H9 (cell line): ENCODE measurements around the gene DGCR2. TPM values are rescaled to one million over a fixed set of nuclear protein-coding genes. Genes with fewer than 3 reads are reported as not detected.

Source experiments
- DNase-seq: peaks from one replicate; pipeline ENCODE4 v3.0.0-alpha.2; 2017
- H2AFZ ChIP-seq: one replicate; pipeline ENCODE4 v1.6.1; 2013; ENCODE audit warnings: mild to moderate bottlenecking, low read length, control low read depth, moderate library complexity
- H2AK5ac ChIP-seq: 2 replicates; pipeline ENCODE4 v1.6.1; 2013; ENCODE audit warnings: low read length, control low read depth, mixed read lengths; ENCODE audit not compliant: insufficient read length
- H2BK120ac ChIP-seq: one replicate; pipeline ENCODE4 v1.6.1; 2013; ENCODE audit warnings: low read depth, mild to moderate bottlenecking, low read length, control low read depth, inconsistent platforms; ENCODE audit not compliant: poor library complexity, severe bottlenecking
- H2BK12ac ChIP-seq: 2 replicates; pipeline ENCODE4 v1.6.1; 2013; ENCODE audit warnings: low read length, control low read depth, mixed read lengths, low read depth; ENCODE audit not compliant: insufficient read length
- H2BK15ac ChIP-seq: 2 replicates; pipeline ENCODE4 v1.6.1; 2013; ENCODE audit warnings: low read depth, low read length, control low read depth
- H2BK20ac ChIP-seq: one replicate; pipeline ENCODE4 v1.6.1; 2013; ENCODE audit warnings: low read depth, mild to moderate bottlenecking, low read length, control low read depth, inconsistent platforms; ENCODE audit not compliant: poor library complexity, severe bottlenecking
- H2BK5ac ChIP-seq: 2 replicates; pipeline ENCODE4 v1.6.1; 2013; ENCODE audit warnings: low read length, control low read depth, mixed read lengths; ENCODE audit not compliant: insufficient read length
- H3K14ac ChIP-seq: 2 replicates; pipeline ENCODE4 v1.6.1; 2013; ENCODE audit warnings: low read length, control low read depth; ENCODE audit not compliant: insufficient read depth
- H3K18ac ChIP-seq: 2 replicates; pipeline ENCODE4 v1.6.1; 2013; ENCODE audit warnings: low read depth, mild to moderate bottlenecking, mixed read lengths, low read length, control low read depth; ENCODE audit not compliant: insufficient read length
- H3K23ac ChIP-seq: 2 replicates; pipeline ENCODE4 v1.6.1; 2013; ENCODE audit warnings: low read length, control low read depth, mixed read lengths, low read depth; ENCODE audit not compliant: insufficient read length
- H3K23me2 ChIP-seq: 2 replicates; pipeline ENCODE4 v1.6.1; 2013; ENCODE audit warnings: low read depth, mild to moderate bottlenecking, mixed read lengths, low read length, control low read depth; ENCODE audit not compliant: insufficient read length, poor library complexity, severe bottlenecking
- H3K27ac ChIP-seq: 2 replicates; pipeline ENCODE4 v1.5.1; 2013; ENCODE audit warnings: low read length, control low read depth, mixed read lengths, low read depth; ENCODE audit not compliant: insufficient read length
- H3K27me3 ChIP-seq: 2 replicates; pipeline ENCODE4 v1.6.1; 2013; ENCODE audit warnings: low read length, control low read depth, inconsistent platforms; ENCODE audit not compliant: insufficient read depth
- H3K4ac ChIP-seq: 2 replicates; pipeline ENCODE4 v1.6.1; 2013; ENCODE audit warnings: low read depth, mild to moderate bottlenecking, control low read depth, inconsistent platforms, low read length, moderate library complexity
- H3K4me1 ChIP-seq: 2 replicates; pipeline ENCODE4 v1.6.1; 2013; ENCODE audit warnings: low read length, control low read depth, inconsistent platforms; ENCODE audit not compliant: insufficient read depth
- H3K4me2 ChIP-seq: 2 replicates; pipeline ENCODE4 v1.6.1; 2013; ENCODE audit warnings: low read length, control low read depth, mixed read lengths; ENCODE audit not compliant: insufficient read length, insufficient read depth
- H3K56ac ChIP-seq: 2 replicates; pipeline ENCODE4 v1.6.1; 2013; ENCODE audit warnings: low read depth, mild to moderate bottlenecking, mixed read lengths, low read length, control low read depth; ENCODE audit not compliant: insufficient read length
- H3K79me1 ChIP-seq: 2 replicates; pipeline ENCODE4 v1.6.1; 2013; ENCODE audit warnings: low read depth, mild to moderate bottlenecking, moderate library complexity, low read length, control low read depth, inconsistent platforms; ENCODE audit not compliant: insufficient read depth, poor library complexity, severe bottlenecking
- H3K79me2 ChIP-seq: 2 replicates; pipeline ENCODE4 v1.6.1; 2013; ENCODE audit warnings: low read length, control low read depth, inconsistent platforms; ENCODE audit not compliant: insufficient read depth
- H3K9ac ChIP-seq: 2 replicates; pipeline ENCODE4 v1.6.1; 2013; ENCODE audit warnings: low read length, control low read depth, mixed read lengths; ENCODE audit not compliant: insufficient read length; ENCODE audit errors: extremely low read depth
- H3K9me3 ChIP-seq: one replicate; pipeline ENCODE4 v1.6.1; 2013; ENCODE audit warnings: low read depth, low read length, inconsistent platforms; ENCODE audit not compliant: control insufficient read depth
- H3T11ph ChIP-seq: one replicate; pipeline ENCODE4 v1.6.1; 2013; ENCODE audit warnings: mild to moderate bottlenecking, low read length, control low read depth, inconsistent platforms
- H4K20me1 ChIP-seq: one replicate; pipeline ENCODE4 v1.6.1; 2013; ENCODE audit not compliant: control insufficient read depth, insufficient read length, insufficient read depth
- H4K5ac ChIP-seq: 2 replicates; pipeline ENCODE4 v1.6.1; 2013; ENCODE audit warnings: low read depth, mild to moderate bottlenecking, mixed read lengths, low read length, control low read depth; ENCODE audit not compliant: insufficient read length
- H4K8ac ChIP-seq: replicated peaks from 2 replicates; pipeline ENCODE4 v1.6.1; 2013; ENCODE audit warnings: low read length, control low read depth, mixed read lengths, low read depth; ENCODE audit not compliant: insufficient read length
- H4K91ac ChIP-seq: 2 replicates; pipeline ENCODE4 v1.6.1; 2013; ENCODE audit warnings: low read depth, mild to moderate bottlenecking, moderate library complexity, mixed read lengths, low read length, control low read depth; ENCODE audit not compliant: insufficient read length
- H3K27ac Mint-ChIP-seq, 3 experiments: 2 replicates in 2 of 3; 3 replicates in 1 of 3; pipeline ENCODE4 v1.8.0; 2020 to 2021; ENCODE audit warnings: mixed read lengths in 3 of 3, mild to moderate bottlenecking in 1 of 3, moderate library complexity in 1 of 3
- H3K27me3 Mint-ChIP-seq: 2 replicates; pipeline ENCODE4 v1.8.0; 2021; ENCODE audit warnings: low read depth, mild to moderate bottlenecking, moderate library complexity, mixed read lengths
- H3K36me3 Mint-ChIP-seq, 3 experiments: 2 replicates in 2 of 3; 3 replicates in 1 of 3; pipeline ENCODE4 v1.8.0; 2020 to 2021; ENCODE audit warnings: low read depth in 3 of 3, mixed read lengths in 3 of 3; ENCODE audit not compliant: insufficient read depth in 1 of 3
- H3K4me1 Mint-ChIP-seq, 2 experiments: 2 replicates each; pipeline ENCODE4 v1.8.0; 2020; ENCODE audit warnings: mixed read lengths in 2 of 2
- H3K4me3 Mint-ChIP-seq, 2 experiments: 2 replicates in 1 of 2; 3 replicates in 1 of 2; pipeline ENCODE4 v1.8.0; 2020 to 2021; ENCODE audit warnings: mild to moderate bottlenecking in 2 of 2, mixed read lengths in 2 of 2, moderate library complexity in 1 of 2
- H3K9me3 Mint-ChIP-seq, 2 experiments: 2 replicates in 1 of 2; 3 replicates in 1 of 2; pipeline ENCODE4 v1.8.0; 2020; ENCODE audit warnings: mild to moderate bottlenecking in 2 of 2, mixed read lengths in 2 of 2, moderate library complexity in 1 of 2
- CTCF ChIP-seq: fragments of 200-600 bp; sonication (generic); conservative IDR thresholded peaks from 3 replicates; pipeline ENCODE4 v1.8.0; 2021; ENCODE audit warnings: antibody characterized with exemption, mild to moderate bottlenecking
- WGBS: extraction: QIAGEN DNeasy Blood & Tissue Kit; methylation state at CpG from one replicate; pipeline ENCODE4 v1.1.7; 2013; ENCODE audit warnings: missing lambda C conversion rate, low lambda C conversion rate, mixed read lengths; ENCODE audit not compliant: insufficient read length; ENCODE audit errors: extremely low coverage; 5-methylcytosine and 5-hydroxymethylcytosine counted together
- total RNA-seq: library from RNA; stranded (reverse); gene quantifications from 2 replicates; pipeline ENCODE4 v1.2.1, GENCODE V29; 2021

Gene DGCR2
- total RNA-seq, 1 experiment from 2014 or later: 47.2 TPM

DNA sequence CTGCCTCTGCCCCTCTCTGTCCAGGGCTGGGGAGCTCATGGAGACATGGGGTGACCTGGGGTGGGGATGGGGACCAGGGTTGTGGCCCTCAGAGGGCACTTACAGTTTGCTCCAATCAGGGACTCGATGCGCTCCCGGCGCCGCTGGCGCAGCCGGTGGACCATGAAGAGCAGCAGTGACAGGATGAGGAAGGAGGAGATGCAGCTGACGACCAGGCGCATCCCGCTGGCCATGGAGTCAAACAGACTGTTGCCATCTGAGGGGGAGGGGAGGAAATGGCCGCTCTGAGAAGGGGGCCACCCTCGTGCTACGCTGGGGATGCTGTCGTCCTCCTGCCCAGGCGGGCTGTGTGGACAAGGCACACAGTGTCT, 80.5 kb downstream of the DGCR2 start:
- H3K23me2 ChIP-seq: no peaks in the 10 kb centered on the region
- H3K4me1 Mint-ChIP-seq: peaks cover 0 to 2% of the 10 kb centered on the region in 2 experiments; a peak in 1 of 4 replicates
- no peak overlapping the region for H2BK12ac ChIP-seq
- H4K5ac ChIP-seq: no peak overlapping the region
- peaks cover 14 to 55% (median 49%) of the 10 kb centered on the region in 3 experiments; a peak in 6 of 7 replicates for H3K36me3 Mint-ChIP-seq
- H2AFZ ChIP-seq: no peak overlapping the region
- H2BK20ac ChIP-seq: no peak overlapping the region
- H2BK120ac ChIP-seq: no peak overlapping the region
- H3K9ac ChIP-seq: no peak overlapping the region
- H3K9me3 Mint-ChIP-seq: no peaks in the 10 kb centered on the region
- no peak overlapping the region for H3K4me2 ChIP-seq
- no peaks in the 10 kb centered on the region for H3K27me3 Mint-ChIP-seq
- H3K79me1 ChIP-seq: no peaks in the 10 kb centered on the region
- no peak overlapping the region for H3K23ac ChIP-seq
- no peaks in the 10 kb centered on the region for H3K9me3 ChIP-seq
- no peak for TF ChIP-seq CTCF
- H4K8ac ChIP-seq: no peak overlapping the region
- no peak overlapping the region for H3K18ac ChIP-seq
- no peak overlapping the region; a peak in 1 of 7 replicates for H3K27ac Mint-ChIP-seq
- no peak overlapping the region for H2BK5ac ChIP-seq
- WGBS: no CpG with 5 or more reads among the region's 15 CpGs
- no peaks in the 10 kb centered on the region for H4K20me1 ChIP-seq
- no peaks in the 10 kb centered on the region for H3K27me3 ChIP-seq
- H3T11ph ChIP-seq: no peak overlapping the region
- no peak overlapping the region for H2BK15ac ChIP-seq
- H3K27ac ChIP-seq: no peak overlapping the region
- H3K79me2 ChIP-seq: no peaks in the 10 kb centered on the region
- H3K14ac ChIP-seq: no peak overlapping the region
- H4K91ac ChIP-seq: no peak overlapping the region
- no peak overlapping the region for H2AK5ac ChIP-seq
- peak; percentile 18 for DNase-seq
- H3K4me1 ChIP-seq: no peaks in the 10 kb centered on the region
- no peak overlapping the region for H3K4me3 Mint-ChIP-seq
- no peak overlapping the region for H3K56ac ChIP-seq
- no peak overlapping the region for H3K4ac ChIP-seq
